HG03558 (cell line): ENCODE measurements around the gene LAIR2.

Experiments used
- ATAC-seq: cut with Tn5 transposase; IDR thresholded peaks from one replicate; pipeline ENCODE4 v1.9.1; 2021; ENCODE audit warnings: moderate number of reproducible peaks; ENCODE audit not compliant: unreplicated experiment; ENCODE audit errors: extremely low read depth

Gene LAIR2

GRCh38 chr19:54502518-54503048 lies at the start of gene LAIR2:
Gene LAIR2 (plus strand): TSS chr19:54502831. CDS start chr19:54502919, 88 bp downstream.
- no peak for ATAC-seq

GRCh38 chr19:54453921-54454780 lies 48.5 kb upstream of the LAIR2 start:
- no peak for ATAC-seq

- no peak for ATAC-seq
These were observed 47.6 kb upstream of the LAIR2 start for GRCh38 chr19:54454781-54455675.

GRCh38 chr19:54455786-54456422 lies 46.7 kb upstream of the LAIR2 start:
- no peak for ATAC-seq

GRCh38 chr19:54456423-54457373 lies 45.9 kb upstream of the LAIR2 start:
- ATAC-seq = no peak

GRCh38 chr19:54457773-54458647 lies 44.6 kb upstream of the LAIR2 start:
- ATAC-seq = no peak

GRCh38 chr19:54458648-54459281 lies 43.9 kb upstream of the LAIR2 start:
- no peak for ATAC-seq

- no peak for ATAC-seq
These were observed 43.1 kb upstream of the LAIR2 start for GRCh38 chr19:54459282-54460229.

GRCh38 chr19:54460230-54461005 lies 42.2 kb upstream of the LAIR2 start:
- ATAC-seq = no peak

- no peak for ATAC-seq
These were observed 41.4 kb upstream of the LAIR2 start for GRCh38 chr19:54461210-54461609.

GRCh38 chr19:54461613-54462012 lies 41.0 kb upstream of the LAIR2 start:
- no peak for ATAC-seq

GRCh38 chr19:54462047-54462654 lies 40.5 kb upstream of the LAIR2 start:
- no peak for ATAC-seq

GRCh38 chr19:54462655-54463530 lies 39.7 kb upstream of the LAIR2 start:
- peak; percentile 5 for ATAC-seq

GRCh38 chr19:54463531-54464043 lies 39.0 kb upstream of the LAIR2 start, which contains the start of gene LENG9:
Gene LENG9 (minus strand): TSS chr19:54463778. CDS start chr19:54463526, 252 bp downstream.
- ATAC-seq = peak; percentile 20
